Measurements from ENCODE around the gene SPACDR.
"Not testable (repeated sequence)": the region's sequence is repeated elsewhere in the genome, so short reads cannot be mapped to it uniquely, and the experiment has no call there.

SPACDR gene

GRCh38 chr7:100464791-100465190 is 731 bp upstream of the SPACDR start:
- DNase-seq: no peak

- no peak for DNase-seq
Observed at GRCh38 chr7:100457033-100457432, 7.0 kb downstream of the SPACDR start.

- no peak for DNase-seq
Observed at GRCh38 chr7:100456562-100456961, 7.5 kb downstream of the SPACDR start.

- no peak for DNase-seq
Observed at GRCh38 chr7:100455206-100455605, 8.9 kb downstream of the SPACDR start.

- not testable (repeated sequence) for DNase-seq
Observed at GRCh38 chr7:100453854-100454253, 10.2 kb downstream of the SPACDR start.

GRCh38 chr7:100452513-100452912 is 11.5 kb downstream of the SPACDR start:
- DNase-seq: no peak

GRCh38 chr7:100449190-100449795 is 14.8 kb downstream of the SPACDR start:
- no peak for DNase-seq

- not testable (repeated sequence) for DNase-seq
Observed at GRCh38 chr7:100447363-100447762, 16.7 kb downstream of the SPACDR start.

- DNase-seq: no peak
Observed at GRCh38 chr7:100446040-100446439, 18.0 kb downstream of the SPACDR start.

GRCh38 chr7:100444311-100445278 is 19.5 kb downstream of the SPACDR start:
- no peak for DNase-seq

- no peak for DNase-seq
Observed at GRCh38 chr7:100443096-100443840, 20.8 kb downstream of the SPACDR start.

- DNase-seq: no peak
Observed at GRCh38 chr7:100441641-100442535, 22.2 kb downstream of the SPACDR start.

- not testable (repeated sequence) for DNase-seq
Observed at GRCh38 chr7:100439244-100439643, 24.8 kb downstream of the SPACDR start.

GRCh38 chr7:100438731-100439130 is 25.3 kb downstream of the SPACDR start:
- not testable (repeated sequence) for DNase-seq

GRCh38 chr7:100438172-100438571 is 25.9 kb downstream of the SPACDR start:
- no peak for DNase-seq

- no peak for DNase-seq
Observed at GRCh38 chr7:100437150-100438100, 26.6 kb downstream of the SPACDR start.

GRCh38 chr7:100435401-100436304 is 28.4 kb downstream of the SPACDR start:
- no peak for DNase-seq

GRCh38 chr7:100434297-100435144 is 29.5 kb downstream of the SPACDR start:
- DNase-seq: no peak
